GM12891 (cell line): ENCODE data around the gene SARS1.

ENCODE experiments used
- DNase-seq: peaks from one replicate; pipeline ENCODE4 v3.0.0; 2011; ENCODE audit warnings: low spot score; ENCODE audit not compliant: insufficient read length
- FAIRE-seq: peaks from 2 replicates; lab custom pipeline; 2011; peaks lifted over from hg19 to GRCh38; lab: Jason Lieb, UNC
- PAX5 ChIP-seq: IDR thresholded peaks from 2 replicates; pipeline ENCODE4 v1.6.1; 2011; ENCODE audit warnings: low read length, moderate library complexity, mild to moderate bottlenecking; ENCODE audit not compliant: insufficient read depth, severe bottlenecking
- POLR2A ChIP-seq: IDR thresholded peaks from 2 replicates; pipeline ENCODE4 v1.6.1; 2011; ENCODE audit warnings: low read depth, low read length, control low read depth
- POLR2AphosphoS5 ChIP-seq: IDR thresholded peaks from 2 replicates; pipeline ENCODE4 v1.6.1; 2011; ENCODE audit warnings: low read depth, low read length, control low read depth
- POU2F2 ChIP-seq: IDR thresholded peaks from 2 replicates; pipeline ENCODE4 v1.6.1; 2011; ENCODE audit warnings: low read depth, mild to moderate bottlenecking, control low read depth, low read length, moderate library complexity
- SPI1 ChIP-seq: IDR thresholded peaks from 2 replicates; pipeline ENCODE4 v1.6.1; 2011; ENCODE audit warnings: low read depth, low read length, control low read depth
- TAF1 ChIP-seq: IDR thresholded peaks from 2 replicates; pipeline ENCODE4 v1.6.1; 2011; ENCODE audit warnings: low read depth, low read length, control low read depth

The SARS1 gene

GRCh38 chr1:109267743-109268300 lies 54.1 kb downstream of the SARS1 start:
- TF ChIP-seq POU2F2 (no peak), POLR2AphosphoS5 (no peak), POLR2A (no peak), TAF1 (no peak), SPI1 (no peak), PAX5 (no peak)
- no peak for FAIRE-seq
- no peak for DNase-seq

- TF ChIP-seq TAF1 (no peak), POLR2A (no peak), POU2F2 (no peak), PAX5 (no peak), POLR2AphosphoS5 (no peak), SPI1 (no peak)
- DNase-seq (no peak), FAIRE-seq (no peak)
Observed at GRCh38 chr1:109268431-109269211, 54.9 kb downstream of the SARS1 start.

- TF ChIP-seq POLR2A (no peak), TAF1 (no peak), POLR2AphosphoS5 (no peak), SPI1 (no peak), PAX5 (no peak), POU2F2 (no peak)
Observed at GRCh38 chr1:109269212-109269980, 55.7 kb downstream of the SARS1 start.

GRCh38 chr1:109269981-109270622 lies 56.4 kb downstream of the SARS1 start:
- no peak for DNase-seq
- no peak for FAIRE-seq
- TF ChIP-seq POU2F2, result no peak
- TF ChIP-seq SPI1, result no peak
- no peak for TF ChIP-seq PAX5
- TF ChIP-seq POLR2AphosphoS5, result no peak
- no peak for TF ChIP-seq POLR2A
- TF ChIP-seq TAF1, result no peak

More at GRCh38 chr1:109269212-109269980, 55.7 kb downstream of the SARS1 start:
- DNase-seq (no peak), FAIRE-seq (no peak)

GRCh38 chr1:109270623-109271317 lies 57.1 kb downstream of the SARS1 start:
- TF ChIP-seq POLR2AphosphoS5, result no peak
- no peak for TF ChIP-seq TAF1
- no peak for TF ChIP-seq POU2F2
- TF ChIP-seq POLR2A, result no peak
- TF ChIP-seq SPI1, result no peak
- no peak for TF ChIP-seq PAX5
- FAIRE-seq (no peak), DNase-seq (no peak)

GRCh38 chr1:109271458-109271857 lies 57.7 kb downstream of the SARS1 start:
- TF ChIP-seq SPI1 (no peak), POU2F2 (no peak), PAX5 (no peak), POLR2A (no peak), TAF1 (no peak), POLR2AphosphoS5 (no peak)
- no peak for DNase-seq
- FAIRE-seq, result no peak

- FAIRE-seq (no peak), DNase-seq (no peak)
- no peak for TF ChIP-seq SPI1
- no peak for TF ChIP-seq TAF1
- no peak for TF ChIP-seq PAX5
- TF ChIP-seq POLR2A, result no peak
- no peak for TF ChIP-seq POLR2AphosphoS5
- TF ChIP-seq POU2F2, result no peak
Observed at GRCh38 chr1:109272021-109272799, 58.5 kb downstream of the SARS1 start.

GRCh38 chr1:109272831-109273547 lies 59.3 kb downstream of the SARS1 start:
- TF ChIP-seq TAF1 (no peak), PAX5 (no peak), SPI1 (no peak), POLR2AphosphoS5 (no peak), POU2F2 (no peak), POLR2A (no peak)
- FAIRE-seq, result no peak
- DNase-seq, result no peak
